SK-N-SH treated with all-trans-retinoic acid at 6 μM for 48 hours (cell line): Measurements from ENCODE around the gene GOLGA6L6.
"Not testable (repeated sequence)": the region's sequence is repeated elsewhere in the genome, so short reads cannot be mapped to it uniquely, and the experiment has no call there.

Experiments
- ARNTL ChIP-seq: fragments of 450-650 bp; formaldehyde crosslinking; IDR thresholded peaks from 2 replicates; pipeline ENCODE4 v1.5.0; 2020; ENCODE audit warnings: low read depth, mild to moderate bottlenecking, moderate library complexity, borderline replicate concordance
- GLIS3 ChIP-seq: fragments of 250-450 bp; sonication (Bioruptor Pico); IDR thresholded peaks from 2 replicates; pipeline ENCODE4 v1.5.0; 2020; ENCODE audit warnings: mild to moderate bottlenecking, moderate library complexity
- ISL1 ChIP-seq: fragments of 250-450 bp; sonication (Bioruptor Pico); IDR thresholded peaks from 2 replicates; pipeline ENCODE4 v2.1.2; 2022; ENCODE audit warnings: mild to moderate bottlenecking, moderate library complexity
- POU6F1 ChIP-seq: fragments of 250-450 bp; sonication (Bioruptor Pico); IDR thresholded peaks from 2 replicates; pipeline ENCODE4 v1.8.0; 2021; ENCODE audit warnings: low read depth, mild to moderate bottlenecking, moderate library complexity, borderline replicate concordance
- ZFP3 ChIP-seq: fragments of 250-450 bp; sonication (Bioruptor Pico); IDR thresholded peaks from 2 replicates; pipeline ENCODE4 v1.5.0; 2020; ENCODE audit warnings: mild to moderate bottlenecking, moderate library complexity
- ZFP30 ChIP-seq: fragments of 450-650 bp; formaldehyde crosslinking; IDR thresholded peaks from 2 replicates; pipeline ENCODE4 v1.5.0; 2022; ENCODE audit warnings: mild to moderate bottlenecking, moderate library complexity
- TF ChIP-seq, protein P1 (sequence below): fragments of 250-450 bp; sonication (Bioruptor Pico); IDR thresholded peaks from 2 replicates; pipeline ENCODE4 v1.8.0; 2020; ENCODE audit warnings: mild to moderate bottlenecking, moderate library complexity, borderline replicate concordance

GRCh38 chr15:20541700-20542099, at the start of gene GOLGA6L6:
- TF ChIP-seq ISL1; ZFP3 (CRISPR knock-in tag); ARNTL (CRISPR knock-in tag); POU6F1 (CRISPR knock-in tag); ZFP30 (CRISPR knock-in tag); GLIS3: not testable (repeated sequence)
- TF ChIP-seq, protein P1, sequence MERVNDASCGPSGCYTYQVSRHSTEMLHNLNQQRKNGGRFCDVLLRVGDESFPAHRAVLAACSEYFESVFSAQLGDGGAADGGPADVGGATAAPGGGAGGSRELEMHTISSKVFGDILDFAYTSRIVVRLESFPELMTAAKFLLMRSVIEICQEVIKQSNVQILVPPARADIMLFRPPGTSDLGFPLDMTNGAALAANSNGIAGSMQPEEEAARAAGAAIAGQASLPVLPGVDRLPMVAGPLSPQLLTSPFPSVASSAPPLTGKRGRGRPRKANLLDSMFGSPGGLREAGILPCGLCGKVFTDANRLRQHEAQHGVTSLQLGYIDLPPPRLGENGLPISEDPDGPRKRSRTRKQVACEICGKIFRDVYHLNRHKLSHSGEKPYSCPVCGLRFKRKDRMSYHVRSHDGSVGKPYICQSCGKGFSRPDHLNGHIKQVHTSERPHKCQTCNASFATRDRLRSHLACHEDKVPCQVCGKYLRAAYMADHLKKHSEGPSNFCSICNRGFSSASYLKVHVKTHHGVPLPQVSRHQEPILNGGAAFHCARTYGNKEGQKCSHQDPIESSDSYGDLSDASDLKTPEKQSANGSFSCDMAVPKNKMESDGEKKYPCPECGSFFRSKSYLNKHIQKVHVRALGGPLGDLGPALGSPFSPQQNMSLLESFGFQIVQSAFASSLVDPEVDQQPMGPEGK: not testable (repeated sequence)
